ENCODE measurements around the gene MPHOSPH9. TPM values are rescaled to one million over a fixed set of nuclear protein-coding genes. Genes with fewer than 3 reads are reported as not detected.
"Not testable (repeated sequence)": the region's sequence is repeated elsewhere in the genome, so short reads cannot be mapped to it uniquely, and the experiment has no call there.

MPHOSPH9 gene
- total and polyA plus RNA-seq, 2 donors (not counting 1 experiment from before 2014, with no cell fraction given): 11.8 to 45.1 TPM

- H3K27ac ChIP-seq (ENCODE audit: low read length in 2 of 2): no peak overlapping the region
- WGBS (ENCODE audit: insufficient coverage): 69% methylated on average over 12 of the region's 13 CpGs
- no peak overlapping the region for H2AFZ ChIP-seq (ENCODE audit: insufficient read depth, low read depth, low read length, poor library complexity, severe bottlenecking)
- peaks cover 0 to 4% (median 0%) of the 10 kb centered on the region in 3 donors for H3K9me3 ChIP-seq (ENCODE audit: control extremely low read depth in 1 of 3, control insufficient read depth in 2 of 3, insufficient read depth in 1 of 3, low read length in 2 of 3)
- no peaks in the 10 kb centered on the region for H3K27me3 Mint-ChIP-seq
- intact Hi-C loops (cut with micrococcal nuclease): no loop called here
- H3K9me3 Mint-ChIP-seq (ENCODE audit: insufficient read depth): no peaks in the 10 kb centered on the region
- DNase-seq (no peak), ATAC-seq (ENCODE audit: low read depth) (no peak)
- peaks cover 35% of the 10 kb centered on the region for H3K4me1 Mint-ChIP-seq
- no peak overlapping the region for H3K27ac Mint-ChIP-seq
- H4K20me1 ChIP-seq (ENCODE audit: control insufficient read depth, insufficient read depth, low read length, poor library complexity, severe bottlenecking): peaks cover 90% of the 10 kb centered on the region
- peaks cover 88% of the 10 kb centered on the region for H3K79me2 ChIP-seq (ENCODE audit: control insufficient read depth, insufficient read depth, low read length)
- peaks cover 0 to 3% of the 10 kb centered on the region in 2 donors for H3K4me1 ChIP-seq (ENCODE audit: control insufficient read depth in 2 of 2, insufficient read depth in 2 of 2, low read length in 2 of 2)
- no peak overlapping the region for H3K4me3 ChIP-seq (ENCODE audit: control extremely low read depth in 1 of 5, extremely low read depth in 1 of 5, insufficient read depth in 1 of 5, low read depth in 2 of 5, low read length in 4 of 5)
- POLR2A ChIA-PET: no interaction called here
- TF ChIP-seq EZH2 (IDR thresholded peaks at IDR 0.05; ENCODE audit: borderline replicate concordance, insufficient read depth, low read depth, low read length, poor library complexity, severe bottlenecking): no peak
- TF ChIP-seq, protein P1, sequence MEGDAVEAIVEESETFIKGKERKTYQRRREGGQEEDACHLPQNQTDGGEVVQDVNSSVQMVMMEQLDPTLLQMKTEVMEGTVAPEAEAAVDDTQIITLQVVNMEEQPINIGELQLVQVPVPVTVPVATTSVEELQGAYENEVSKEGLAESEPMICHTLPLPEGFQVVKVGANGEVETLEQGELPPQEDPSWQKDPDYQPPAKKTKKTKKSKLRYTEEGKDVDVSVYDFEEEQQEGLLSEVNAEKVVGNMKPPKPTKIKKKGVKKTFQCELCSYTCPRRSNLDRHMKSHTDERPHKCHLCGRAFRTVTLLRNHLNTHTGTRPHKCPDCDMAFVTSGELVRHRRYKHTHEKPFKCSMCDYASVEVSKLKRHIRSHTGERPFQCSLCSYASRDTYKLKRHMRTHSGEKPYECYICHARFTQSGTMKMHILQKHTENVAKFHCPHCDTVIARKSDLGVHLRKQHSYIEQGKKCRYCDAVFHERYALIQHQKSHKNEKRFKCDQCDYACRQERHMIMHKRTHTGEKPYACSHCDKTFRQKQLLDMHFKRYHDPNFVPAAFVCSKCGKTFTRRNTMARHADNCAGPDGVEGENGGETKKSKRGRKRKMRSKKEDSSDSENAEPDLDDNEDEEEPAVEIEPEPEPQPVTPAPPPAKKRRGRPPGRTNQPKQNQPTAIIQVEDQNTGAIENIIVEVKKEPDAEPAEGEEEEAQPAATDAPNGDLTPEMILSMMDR (IDR thresholded peaks at IDR 0.05): no peak
- no peak overlapping the region for H3K4me3 Mint-ChIP-seq
- no peak overlapping the region for H3K9ac ChIP-seq (ENCODE audit: low read length)
- H3K27me3 ChIP-seq (replicated peaks in 1 of 4; ENCODE audit: control extremely low read depth in 1 of 4, control insufficient read depth in 3 of 4, insufficient read depth in 4 of 4, low read length in 3 of 4): no peaks in the 10 kb centered on the region
- no peak overlapping the region for H3K4me2 ChIP-seq (replicated peaks; ENCODE audit: low read depth, low read length, poor library complexity, severe bottlenecking)
- CTCF ChIA-PET: interaction anchor here (0.6 to 3.5 kb wide), 4 partner anchors 11 to 305 kb away, joined by 4 to 17 read pairs (median 6); no protein-coding TSS in a partner anchor
- peaks cover 0 to 33% of the 10 kb centered on the region in 2 experiments for H3K36me3 ChIP-seq (replicated peaks in 1 of 2; ENCODE audit: control extremely low read depth in 1 of 2, control insufficient read depth in 1 of 2, extremely low read depth in 1 of 2, insufficient read depth in 2 of 2, low read length in 1 of 2)
These were observed 17.8 kb upstream of the MPHOSPH9 start for GRCh38 chr12:123250471-123251383.

DNA sequence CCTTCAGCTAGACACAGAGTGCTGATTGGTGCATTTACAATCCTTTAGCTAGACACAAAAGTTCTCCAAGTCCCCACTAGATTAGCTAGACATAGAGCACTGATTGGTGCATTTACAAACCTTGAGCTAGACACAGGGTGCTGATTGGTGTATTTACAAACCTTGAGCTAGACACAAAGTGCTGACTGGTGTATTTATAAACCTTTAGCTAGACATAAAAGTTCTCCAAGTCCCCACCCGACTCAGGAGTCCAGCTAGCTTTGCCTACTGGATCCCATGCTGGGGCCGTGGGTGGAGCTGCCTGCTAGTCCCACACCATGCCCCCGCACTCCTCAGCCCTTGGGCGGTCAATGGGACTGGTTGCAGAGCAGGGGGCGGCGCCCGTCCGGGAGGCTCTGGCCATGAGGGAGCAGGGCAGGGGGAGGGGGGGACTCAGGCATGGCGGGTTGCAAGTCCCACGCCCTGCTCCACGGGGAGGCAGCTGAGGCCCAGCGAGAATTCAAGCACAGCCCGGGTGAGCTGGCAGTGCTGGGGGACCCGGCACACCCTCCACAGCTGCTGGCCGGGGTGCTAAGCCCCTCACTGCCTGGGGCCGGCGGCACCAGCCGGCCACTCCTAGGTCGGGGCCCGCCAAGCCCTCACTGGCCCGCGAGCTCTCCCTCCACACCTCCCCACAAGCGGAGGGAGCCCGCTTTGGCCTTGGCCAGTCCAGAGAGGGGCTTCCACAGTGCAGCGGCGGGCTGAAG is 16.2 kb upstream of the MPHOSPH9 start:
- not testable (repeated sequence) for H3K9me3 ChIP-seq (ENCODE audit: control extremely low read depth in 1 of 3, control insufficient read depth in 2 of 3, insufficient read depth in 1 of 3, low read length in 2 of 3); H3K4me3 Mint-ChIP-seq
- H3K4me1 Mint-ChIP-seq: peaks cover 43% of the 10 kb centered on the region

DNA sequence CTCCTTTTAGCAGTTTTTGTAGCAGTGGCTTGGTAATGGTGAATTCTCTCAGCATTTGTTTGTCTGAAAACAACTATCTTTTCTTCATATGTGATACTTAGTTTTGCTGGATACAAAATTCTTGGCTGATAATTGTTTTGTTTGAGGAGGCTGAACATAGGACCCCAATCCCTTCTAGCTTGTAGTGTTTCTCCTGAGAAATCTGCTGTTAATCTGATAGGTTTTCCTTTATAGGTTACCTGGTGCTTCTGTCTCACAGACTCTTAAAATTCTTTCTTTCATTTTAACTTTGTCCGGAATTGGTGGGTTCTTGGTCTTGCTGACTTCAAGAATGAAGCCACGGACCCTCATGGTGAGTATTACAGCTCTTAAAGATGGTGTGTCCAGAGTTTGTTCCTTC is 15.2 kb upstream of the MPHOSPH9 start:
- DNase-seq; H3K4me1 ChIP-seq (ENCODE audit: control insufficient read depth in 2 of 2, insufficient read depth in 2 of 2, low read length in 2 of 2); H3K27ac ChIP-seq (ENCODE audit: low read length in 2 of 2); H3K9me3 Mint-ChIP-seq (ENCODE audit: insufficient read depth); H3K27me3 ChIP-seq (replicated peaks in 1 of 4; ENCODE audit: control extremely low read depth in 1 of 4, control insufficient read depth in 3 of 4, insufficient read depth in 4 of 4, low read length in 3 of 4); H3K4me2 ChIP-seq (replicated peaks; ENCODE audit: low read depth, low read length, poor library complexity, severe bottlenecking); POLR2A ChIA-PET; H3K9ac ChIP-seq (ENCODE audit: low read length); H3K27ac Mint-ChIP-seq; ATAC-seq (ENCODE audit: low read depth); H2AFZ ChIP-seq (ENCODE audit: insufficient read depth, low read depth, low read length, poor library complexity, severe bottlenecking); H3K9me3 ChIP-seq (ENCODE audit: control extremely low read depth in 1 of 3, control insufficient read depth in 2 of 3, insufficient read depth in 1 of 3, low read length in 2 of 3); H3K4me3 Mint-ChIP-seq; H3K4me3 ChIP-seq (ENCODE audit: control extremely low read depth in 1 of 5, extremely low read depth in 1 of 5, insufficient read depth in 1 of 5, low read depth in 2 of 5, low read length in 4 of 5); intact Hi-C loops (cut with micrococcal nuclease); H3K27me3 Mint-ChIP-seq: not testable (repeated sequence)
- Histone ChIP-seq H3K36me3 (replicated peaks in 1 of 2; ENCODE audit: control extremely low read depth in 1 of 2, control insufficient read depth in 1 of 2, extremely low read depth in 1 of 2, insufficient read depth in 2 of 2, low read length in 1 of 2) (peaks cover 0 to 13% of the 10 kb centered on the region in 2 experiments), H3K79me2 (ENCODE audit: control insufficient read depth, insufficient read depth, low read length) (peaks cover 91% of the 10 kb centered on the region), H4K20me1 (ENCODE audit: control insufficient read depth, insufficient read depth, low read length, poor library complexity, severe bottlenecking) (peaks cover 80% of the 10 kb centered on the region)
- 100% methylated on average over 2 of the region's 2 CpGs for WGBS (ENCODE audit: insufficient coverage)
- CTCF ChIA-PET: interaction anchor here (2.2 to 3.5 kb wide), 2 partner anchors 10 to 205 kb away, joined by 8 to 17 read pairs; no protein-coding TSS in a partner anchor
- H3K4me1 Mint-ChIP-seq: peaks cover 44% of the 10 kb centered on the region

More for the DNA sequence above, 16.2 kb upstream of the MPHOSPH9 start:
- H3K27ac ChIP-seq (ENCODE audit: low read length in 2 of 2); ATAC-seq (ENCODE audit: low read depth); POLR2A ChIA-PET; intact Hi-C loops (cut with micrococcal nuclease); H3K4me3 ChIP-seq (ENCODE audit: control extremely low read depth in 1 of 5, extremely low read depth in 1 of 5, insufficient read depth in 1 of 5, low read depth in 2 of 5, low read length in 4 of 5); H3K9ac ChIP-seq (ENCODE audit: low read length); H3K4me1 ChIP-seq (ENCODE audit: control insufficient read depth in 2 of 2, insufficient read depth in 2 of 2, low read length in 2 of 2); H2AFZ ChIP-seq (ENCODE audit: insufficient read depth, low read depth, low read length, poor library complexity, severe bottlenecking); DNase-seq; H3K9me3 Mint-ChIP-seq (ENCODE audit: insufficient read depth); H3K27me3 ChIP-seq (replicated peaks in 1 of 4; ENCODE audit: control extremely low read depth in 1 of 4, control insufficient read depth in 3 of 4, insufficient read depth in 4 of 4, low read length in 3 of 4); H3K27me3 Mint-ChIP-seq; H3K4me2 ChIP-seq (replicated peaks; ENCODE audit: low read depth, low read length, poor library complexity, severe bottlenecking); H3K27ac Mint-ChIP-seq: not testable (repeated sequence)
- CTCF ChIA-PET: interaction anchor here (1.8 to 3.5 kb wide), 3 partner anchors 12 to 206 kb away, joined by 4 to 17 read pairs (median 8); no protein-coding TSS in a partner anchor
- 98% methylated on average over 26 of the region's 26 CpGs for WGBS (ENCODE audit: insufficient coverage)
- peaks cover 84% of the 10 kb centered on the region for H4K20me1 ChIP-seq (ENCODE audit: control insufficient read depth, insufficient read depth, low read length, poor library complexity, severe bottlenecking)
- H3K79me2 ChIP-seq (ENCODE audit: control insufficient read depth, insufficient read depth, low read length): peaks cover 93% of the 10 kb centered on the region
- H3K36me3 ChIP-seq (replicated peaks in 1 of 2; ENCODE audit: control extremely low read depth in 1 of 2, control insufficient read depth in 1 of 2, extremely low read depth in 1 of 2, insufficient read depth in 2 of 2, low read length in 1 of 2): peaks cover 0 to 21% of the 10 kb centered on the region in 2 experiments
